ENCODE data around the gene FRYL.

The FRYL gene

GRCh38 chr4:48490012-48490679, 289.9 kb downstream of the FRYL start, which contains the start of gene ZAR1:
TSS of gene ZAR1 (plus strand) at chr4:48490252. CDS start at chr4:48490292, 40 bp downstream.
- no peak within 1 kb of the TSS for H3K27ac ChIP-seq (replicated peaks)
- H3K27me3 ChIP-seq (ENCODE audit: insufficient read depth, poor library complexity, severe bottlenecking) = peaks cover 31% of the 10 kb centered on the region
- H3K4me3 ChIP-seq (replicated peaks; ENCODE audit: insufficient read depth, low read length) = no peak within 1 kb of the TSS
- no peak for DNase-seq (ENCODE audit: low read depth in 1 of 2, low spot score in 1 of 2)
- TF ChIP-seq POLR2AphosphoS5 (IDR thresholded peaks at IDR 0.05; ENCODE audit: low read depth) (no peak), GABPA (IDR thresholded peaks at IDR 0.05; ENCODE audit: low read depth) (no peak), CTCF (IDR thresholded peaks at IDR 0.05; ENCODE audit: insufficient read depth, low read length) (no peak)

GRCh38 chr4:48489683-48490011, 290.4 kb downstream of the FRYL start:
- no peak for TF ChIP-seq POLR2AphosphoS5 (IDR thresholded peaks at IDR 0.05; ENCODE audit: low read depth)
- DNase-seq (ENCODE audit: low read depth in 1 of 2, low spot score in 1 of 2) = no peak
- no peak overlapping the region for H3K27ac ChIP-seq (replicated peaks)
- peaks cover 36% of the 10 kb centered on the region for H3K27me3 ChIP-seq (ENCODE audit: insufficient read depth, poor library complexity, severe bottlenecking)
- H3K4me3 ChIP-seq (replicated peaks; ENCODE audit: insufficient read depth, low read length) = no peak overlapping the region

- TF ChIP-seq REST (IDR thresholded peaks at IDR 0.05; ENCODE audit: insufficient replicate concordance, low read depth) (no peak), CTCF (IDR thresholded peaks at IDR 0.05; ENCODE audit: insufficient read depth, low read length) (no peak), POLR2AphosphoS5 (IDR thresholded peaks at IDR 0.05; ENCODE audit: low read depth) (no peak), SPI1 (IDR thresholded peaks at IDR 0.05; ENCODE audit: borderline replicate concordance, low read depth) (no peak), GABPA (IDR thresholded peaks at IDR 0.05; ENCODE audit: low read depth) (no peak)
- H3K27ac ChIP-seq (replicated peaks) = no peak overlapping the region
- no peak overlapping the region for H3K4me3 ChIP-seq (replicated peaks; ENCODE audit: insufficient read depth, low read length)
- DNase-seq (ENCODE audit: low read depth in 1 of 2, low spot score in 1 of 2) = no peak
- H3K27me3 ChIP-seq (ENCODE audit: insufficient read depth, poor library complexity, severe bottlenecking) = peaks cover 57% of the 10 kb centered on the region
Measured at GRCh38 chr4:48484494-48485168, 295.4 kb downstream of the FRYL start.

- Histone ChIP-seq H3K27ac (replicated peaks) (no peak overlapping the region), H3K4me3 (replicated peaks; ENCODE audit: insufficient read depth, low read length) (no peak overlapping the region), H3K27me3 (ENCODE audit: insufficient read depth, poor library complexity, severe bottlenecking) (peaks cover 52% of the 10 kb centered on the region)
- TF ChIP-seq CTCF (IDR thresholded peaks at IDR 0.05; ENCODE audit: insufficient read depth, low read length) (no peak), SPI1 (IDR thresholded peaks at IDR 0.05; ENCODE audit: borderline replicate concordance, low read depth) (no peak), GABPA (IDR thresholded peaks at IDR 0.05; ENCODE audit: low read depth) (no peak), POLR2AphosphoS5 (IDR thresholded peaks at IDR 0.05; ENCODE audit: low read depth) (no peak), REST (IDR thresholded peaks at IDR 0.05; ENCODE audit: insufficient replicate concordance, low read depth) (no peak)
- DNase-seq (ENCODE audit: low read depth in 1 of 2, low spot score in 1 of 2) = no peak
Measured at GRCh38 chr4:48483777-48484493, 296.1 kb downstream of the FRYL start.
